H1 (cell line): ENCODE measurements around the gene TMUB1. TPM values are rescaled to one million over a fixed set of nuclear protein-coding genes. Genes with fewer than 3 reads are reported as not detected.

ENCODE experiments used
- CTCF ChIA-PET: fragments of 300-600 bp; sonication (Branson Sonifier 250); formaldehyde crosslinking; loops from one replicate; lab custom pipeline; 2021; ENCODE audit not compliant: partially characterized antibody; lab: Charles Lee
- POLR2A ChIA-PET: fragments of 300-600 bp; sonication (Branson Sonifier 250); formaldehyde crosslinking; loops from one replicate; lab custom pipeline; 2021; ENCODE audit warnings: inconsistent platforms; ENCODE audit not compliant: partially characterized antibody; lab: Charles Lee
- DNase-seq, 2 experiments: peaks; one replicate each; pipeline versions ENCODE4 v3.0.0 to v3.0.0-alpha.2; 2010 to 2022; ENCODE audit warnings: low spot score in 2 of 2, low read depth in 1 of 2, mixed read lengths in 1 of 2
- FAIRE-seq: peaks from 2 replicates; lab custom pipeline; 2011; peaks lifted over from hg19 to GRCh38; lab: Jason Lieb, UNC
- H2AFZ ChIP-seq: 2 replicates; pipeline ENCODE4 v1.8.1; 2012; ENCODE audit warnings: low read length, inconsistent platforms
- H2AK5ac ChIP-seq: 2 replicates; pipeline ENCODE4 v1.6.1; 2013; ENCODE audit warnings: low read depth, low read length
- H2BK120ac ChIP-seq: replicated peaks from 2 replicates; pipeline ENCODE3; 2013; ENCODE audit warnings: low read depth, low read length, inconsistent platforms
- H2BK12ac ChIP-seq: 2 replicates; pipeline ENCODE4 v1.6.1; 2013; ENCODE audit warnings: low read depth, low read length
- H2BK15ac ChIP-seq: 2 replicates; pipeline ENCODE4 v1.6.1; 2013; ENCODE audit warnings: low read length
- H2BK20ac ChIP-seq: 2 replicates; pipeline ENCODE4 v1.6.1; 2013; ENCODE audit warnings: low read length
- H2BK5ac ChIP-seq: 2 replicates; pipeline ENCODE4 v1.6.1; 2013; ENCODE audit warnings: low read depth, low read length
- H3K14ac ChIP-seq: 2 replicates; pipeline ENCODE4 v1.6.1; 2013; ENCODE audit warnings: inconsistent platforms; ENCODE audit not compliant: insufficient read length
- H3K18ac ChIP-seq: 2 replicates; pipeline ENCODE4 v1.6.1; 2013; ENCODE audit warnings: low read length; ENCODE audit errors: extremely low read depth
- H3K23ac ChIP-seq: 2 replicates; pipeline ENCODE4 v1.6.1; 2013; ENCODE audit warnings: inconsistent platforms; ENCODE audit not compliant: insufficient read length
- H3K23me2 ChIP-seq: 2 replicates; pipeline ENCODE4 v1.6.1; 2013; ENCODE audit warnings: low read depth, low read length
- H3K27ac ChIP-seq: 2 replicates; pipeline ENCODE4 v1.6.1; 2011; ENCODE audit warnings: low read depth, low read length, inconsistent platforms
- H3K27me3 ChIP-seq, 4 experiments: replicated peaks in 1 of 4; 1 replicate in 1 of 4; 2 replicates in 3 of 4; pipeline versions ENCODE4 v1.6.1 to v1.8.1; 2011 to 2013; ENCODE audit warnings: low read length in 3 of 4, mild to moderate bottlenecking in 3 of 4, inconsistent platforms in 2 of 4, mixed read lengths in 2 of 4, moderate library complexity in 1 of 4; ENCODE audit not compliant: control insufficient read depth in 3 of 4, insufficient read depth in 3 of 4; ENCODE audit errors: extremely low read depth in 1 of 4
- H3K36me3 ChIP-seq, 4 experiments: 2 replicates each; pipeline versions ENCODE4 v1.6.1 to v1.8.1; 2011 to 2013; ENCODE audit warnings: mild to moderate bottlenecking in 4 of 4, low read length in 3 of 4, moderate library complexity in 2 of 4, control low read depth in 1 of 4, inconsistent platforms in 1 of 4; ENCODE audit not compliant: insufficient read depth in 4 of 4, control insufficient read depth in 2 of 4
- H3K4ac ChIP-seq: replicated peaks from 2 replicates; pipeline ENCODE3; 2013; ENCODE audit warnings: low read length, low read depth, mixed read lengths, inconsistent platforms; ENCODE audit not compliant: insufficient read length
- H3K4me1 ChIP-seq, 4 experiments: replicated peaks in 1 of 4; 1 replicate in 1 of 4; 2 replicates in 3 of 4; pipeline versions ENCODE4 v1.6.1 to v1.8.1; 2011 to 2013; ENCODE audit warnings: low read length in 3 of 4, inconsistent platforms in 2 of 4, mixed read lengths in 1 of 4; ENCODE audit not compliant: insufficient read depth in 4 of 4, control insufficient read depth in 3 of 4
- H3K4me2 ChIP-seq, 2 experiments: 2 replicates each; pipeline versions ENCODE4 v1.6.1 to v1.8.1; 2011 to 2013; ENCODE audit warnings: low read depth in 2 of 2, low read length in 2 of 2, control low read depth in 1 of 2, inconsistent platforms in 1 of 2, mild to moderate bottlenecking in 1 of 2; ENCODE audit not compliant: insufficient read depth in 1 of 2
- H3K4me3 ChIP-seq, 4 experiments: fragments of 200-600, 300-600 bp in 1 of 4; sonication (generic), shearing (Covaris generic), sonication (Bioruptor Twin) in 1 of 4; 2 replicates each; pipeline versions ENCODE4 v1.5.1 to v1.8.1; 2011 to 2016; ENCODE audit warnings: low read length in 4 of 4, low read depth in 3 of 4, control low read depth in 2 of 4, inconsistent platforms in 2 of 4, mild to moderate bottlenecking in 2 of 4, mixed read lengths in 1 of 4, moderate library complexity in 1 of 4; ENCODE audit not compliant: insufficient read depth in 2 of 4; ENCODE audit errors: extremely low read depth in 1 of 4
- H3K56ac ChIP-seq: replicated peaks from 2 replicates; pipeline ENCODE3; 2013; ENCODE audit warnings: low read depth, mild to moderate bottlenecking, mixed read lengths, low read length, inconsistent platforms; ENCODE audit not compliant: insufficient read length
- H3K79me1 ChIP-seq: 2 replicates; pipeline ENCODE4 v1.6.1; 2013; ENCODE audit warnings: low read depth, low read length, control low read depth
- H3K79me2 ChIP-seq, 2 experiments: 2 replicates each; pipeline versions ENCODE4 v1.6.1 to v1.8.1; 2012 to 2013; ENCODE audit warnings: low read length in 2 of 2, mild to moderate bottlenecking in 2 of 2, inconsistent platforms in 1 of 2; ENCODE audit not compliant: insufficient read depth in 2 of 2, control insufficient read depth in 1 of 2
- H3K9ac ChIP-seq, 4 experiments: replicated peaks in 1 of 4; 1 replicate in 1 of 4; 2 replicates in 3 of 4; pipeline versions ENCODE4 v1.6.1 to v1.8.1; 2011 to 2013; ENCODE audit warnings: low read depth in 3 of 4, low read length in 3 of 4, control low read depth in 2 of 4, mild to moderate bottlenecking in 2 of 4, moderate library complexity in 2 of 4, inconsistent platforms in 1 of 4; ENCODE audit errors: extremely low read depth in 1 of 4
- H3K9me3 ChIP-seq, 2 experiments: 2 replicates each; pipeline versions ENCODE4 v1.6.1 to v1.8.1; 2012 to 2013; ENCODE audit warnings: mild to moderate bottlenecking in 2 of 2, moderate library complexity in 2 of 2, control low read depth in 1 of 2, inconsistent platforms in 1 of 2, low read depth in 1 of 2, low read length in 1 of 2, mixed read lengths in 1 of 2; ENCODE audit not compliant: insufficient read depth in 2 of 2
- H4K20me1 ChIP-seq, 2 experiments: replicated peaks in 1 of 2; 2 replicates each; pipeline versions ENCODE3 to v1.8.1; 2011 to 2013; ENCODE audit warnings: inconsistent platforms in 2 of 2, low read length in 2 of 2, mild to moderate bottlenecking in 1 of 2; ENCODE audit not compliant: insufficient read depth in 2 of 2, control insufficient read depth in 1 of 2
- H4K5ac ChIP-seq: 2 replicates; pipeline ENCODE4 v1.6.1; 2013; ENCODE audit warnings: low read length, low read depth, mixed read lengths, inconsistent platforms; ENCODE audit not compliant: insufficient read length
- H4K8ac ChIP-seq: 2 replicates; pipeline ENCODE4 v1.8.0; 2013; ENCODE audit warnings: mild to moderate bottlenecking, moderate library complexity, low read length, inconsistent platforms; ENCODE audit not compliant: insufficient read depth; ENCODE audit errors: extremely low read depth
- H4K91ac ChIP-seq: replicated peaks from 2 replicates; pipeline ENCODE3; 2013; ENCODE audit warnings: low read length, mixed read lengths, inconsistent platforms; ENCODE audit not compliant: insufficient read length
- CBX8 ChIP-seq: fragments of 300-800, 300-1000 bp; sonication (generic); IDR thresholded peaks from 2 replicates; pipeline ENCODE4 v1.7.1; 2016; ENCODE audit warnings: low read depth, low read length, borderline replicate concordance
- KDM4A ChIP-seq: IDR thresholded peaks from one replicate; pipeline ENCODE4 v1.7.1; 2012; ENCODE audit warnings: low read depth, mild to moderate bottlenecking, moderate library complexity, low read length, inconsistent platforms; ENCODE audit not compliant: severe bottlenecking
- NRF1 ChIP-seq: IDR thresholded peaks from 2 replicates; pipeline ENCODE4 v1.6.1; 2011; ENCODE audit warnings: mild to moderate bottlenecking, low read depth, low read length, improper control_type of control experiment
- TAF7 ChIP-seq: optimal IDR thresholded peaks from 2 replicates; pipeline ENCODE3; 2011; ENCODE audit warnings: low read depth, mild to moderate bottlenecking, inconsistent platforms, low read length, moderate library complexity, borderline replicate concordance
- WGBS, 2 experiments: shearing (Covaris generic) in 1 of 2; methylation state at CpG; one replicate each; pipeline versions ENCODE4 v1.1.6 to v1.1.7; 2013 to 2015; ENCODE audit warnings: low lambda C conversion rate in 2 of 2, mixed read lengths in 2 of 2, inconsistent platforms in 1 of 2, low coverage in 1 of 2, missing lambda C conversion rate in 1 of 2; ENCODE audit not compliant: insufficient replicate concordance in 2 of 2, insufficient coverage in 1 of 2, insufficient read length in 1 of 2; ENCODE audit errors: extremely low coverage in 1 of 2, missing lambda C conversion rate in 1 of 2; 5-methylcytosine and 5-hydroxymethylcytosine counted together
- polyA plus RNA-seq, 7 experiments: library from polyadenylated mRNA; depleted of rRNA in 3 of 7; stranded (reverse) in 5 of 7; unstranded in 2 of 7; fragments of >200 nt in 5 of 7; fragments of 200-250 nt in 2 of 7; gene quantifications; 1 replicate in 5 of 7; 2 replicates in 1 of 7; 4 replicates in 1 of 7; pipeline versions ENCODE4 v1.2.1 to v1.2.3, GENCODE V29; 2011 to 2013; ENCODE audit warnings: missing spikeins in 2 of 7, mixed read lengths in 2 of 7
- total RNA-seq: library from RNA; stranded (reverse); fragmentation: NEBNext Ultra II Directional; extraction: Animal tissue kit (Norgen Biotek cat#: 25700); gene quantifications from 2 replicates; pipeline ENCODE4 v1.2.1, GENCODE V29; 2021

The TMUB1 gene
- total and polyA plus RNA-seq, 2 of the 8 experiments (the other 6 are each of a cell fraction or from before 2014, with no cell fraction given) = 41.4 to 56.2 TPM

DNA sequence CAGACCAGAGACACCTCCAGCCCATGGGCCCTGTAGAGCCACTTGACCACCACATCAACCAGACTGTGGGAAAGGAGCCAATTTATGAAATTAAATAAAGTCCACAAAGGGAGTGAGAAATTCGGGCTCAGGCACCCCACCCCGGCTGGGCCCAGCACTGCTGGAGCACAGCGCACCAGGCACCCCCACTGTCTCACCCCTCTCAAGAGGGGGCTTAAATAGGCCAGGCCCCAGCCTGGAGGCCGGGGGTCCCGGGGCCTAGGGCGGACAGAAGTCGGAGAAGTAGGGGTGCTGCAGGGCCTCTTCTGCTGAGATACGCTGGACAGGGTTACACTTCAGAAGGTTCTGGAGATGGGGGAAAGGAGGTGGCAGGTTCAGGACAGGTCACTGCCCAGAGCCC lies 29.5 kb downstream of the TMUB1 start:
- no peak overlapping the region for H3K14ac ChIP-seq
- H3K56ac ChIP-seq = no peak overlapping the region
- peaks cover 0 to 16% of the 10 kb centered on the region in 2 experiments for H4K20me1 ChIP-seq
- H3K4me3 ChIP-seq = no peak overlapping the region
- H3K9ac ChIP-seq = no peak overlapping the region
- H4K5ac ChIP-seq = no peak overlapping the region
- CTCF ChIA-PET = interaction anchor here (1.0 to 4.1 kb wide), 4 partner anchors 19 to 89 kb away, joined by 3 to 30 read pairs (median 7); no protein-coding TSS in a partner anchor
- no peak overlapping the region for H2BK5ac ChIP-seq
- no peak overlapping the region for H2AK5ac ChIP-seq
- H3K79me1 ChIP-seq = no peaks in the 10 kb centered on the region
- no peaks in the 10 kb centered on the region for H3K36me3 ChIP-seq
- no peak overlapping the region for H3K27ac ChIP-seq
- no peak overlapping the region for H3K4ac ChIP-seq
- H3K9me3 ChIP-seq = no peaks in the 10 kb centered on the region
- H2BK120ac ChIP-seq = no peak overlapping the region
- no peaks in the 10 kb centered on the region for H3K79me2 ChIP-seq
- H3K4me1 ChIP-seq = peaks cover 4 to 23% (median 13%) of the 10 kb centered on the region in 4 experiments
- 97% methylated on average over 4 of the region's 8 CpGs; no CpG with 5 or more reads in 1 of the 2 experiments for WGBS, 2 experiments
- H2BK20ac ChIP-seq = no peak overlapping the region
- H2AFZ ChIP-seq = no peak overlapping the region
- no peak overlapping the region for H4K91ac ChIP-seq
- no peak overlapping the region for H3K4me2 ChIP-seq
- peaks cover 14% of the 10 kb centered on the region for H3K23me2 ChIP-seq
- no peak overlapping the region for H3K23ac ChIP-seq
- FAIRE-seq = no peak
- peaks cover 4 to 34% (median 25%) of the 10 kb centered on the region in 4 experiments for H3K27me3 ChIP-seq
- H3K18ac ChIP-seq = no peak overlapping the region
- H4K8ac ChIP-seq = no peak overlapping the region
- no peak for TF ChIP-seq NRF1
- no peak for TF ChIP-seq CBX8
- no peak for TF ChIP-seq TAF7
- no peak for TF ChIP-seq KDM4A
- POLR2A ChIA-PET = no interaction called here
- no peak overlapping the region for H2BK15ac ChIP-seq
- H2BK12ac ChIP-seq = no peak overlapping the region
- no peak for DNase-seq
